Mesothelial cell of epicardium (in vitro differentiated cells): Measurements from ENCODE around the gene PLPPR3. TPM values are rescaled to one million over a fixed set of nuclear protein-coding genes. Genes with fewer than 3 reads are reported as not detected.

ENCODE experiments used
- DNase-seq, 2 experiments: peaks; one replicate each; pipeline ENCODE4 v3.0.0; 2021; ENCODE audit warnings: low spot score in 2 of 2; ENCODE audit not compliant: unreplicated experiment in 2 of 2
- H3K27ac Mint-ChIP-seq: 2 replicates; pipeline ENCODE4 v1.8.0; 2021; ENCODE audit warnings: mixed read lengths
- H3K27me3 Mint-ChIP-seq: 2 replicates; pipeline ENCODE4 v1.8.0; 2021; ENCODE audit warnings: low read depth, mixed read lengths
- H3K36me3 Mint-ChIP-seq: 2 replicates; pipeline ENCODE4 v1.8.0; 2021; ENCODE audit warnings: mixed read lengths
- H3K4me1 Mint-ChIP-seq: 2 replicates; pipeline ENCODE4 v1.8.0; 2021; ENCODE audit warnings: mixed read lengths
- H3K4me3 Mint-ChIP-seq: 2 replicates; pipeline ENCODE4 v1.8.0; 2021; ENCODE audit warnings: mild to moderate bottlenecking, moderate library complexity, mixed read lengths
- H3K9me3 Mint-ChIP-seq: 2 replicates; pipeline ENCODE4 v1.8.0; 2021; ENCODE audit warnings: mixed read lengths
- CTCF ChIP-seq: fragments of 200-600 bp; sonication (generic); IDR thresholded peaks from one replicate; pipeline ENCODE4 v1.5.0; 2021; ENCODE audit warnings: antibody characterized with exemption; ENCODE audit not compliant: unreplicated experiment
- total RNA-seq: library from RNA; stranded (reverse); gene quantifications from 3 replicates; pipeline ENCODE4 v1.2.1, GENCODE V29; 2021

The PLPPR3 gene
- total RNA-seq, 1 donor from 2014 or later, result 152 TPM

GRCh38 chr19:780935-781334 is 40.8 kb downstream of the PLPPR3 start:
- Mint-ChIP-seq H3K4me3 (no peak overlapping the region), H3K27me3 (no peaks in the 10 kb centered on the region), H3K36me3 (no peaks in the 10 kb centered on the region), H3K27ac (no peak overlapping the region), H3K4me1 (peaks cover 22% of the 10 kb centered on the region), H3K9me3 (no peaks in the 10 kb centered on the region)
- DNase-seq, result no peak
- no peak for TF ChIP-seq CTCF

- Mint-ChIP-seq H3K4me3 (no peak overlapping the region), H3K36me3 (no peaks in the 10 kb centered on the region), H3K4me1 (peaks cover 19% of the 10 kb centered on the region), H3K27ac (peak overlapping the region; percentile 71), H3K9me3 (no peaks in the 10 kb centered on the region), H3K27me3 (no peaks in the 10 kb centered on the region)
- no peak for TF ChIP-seq CTCF
- no peak for DNase-seq
These were observed 42.7 kb downstream of the PLPPR3 start for GRCh38 chr19:778910-779653.

GRCh38 chr19:776549-776948 is 45.2 kb downstream of the PLPPR3 start:
- Mint-ChIP-seq H3K9me3 (no peaks in the 10 kb centered on the region), H3K4me1 (peaks cover 4% of the 10 kb centered on the region), H3K27me3 (no peaks in the 10 kb centered on the region), H3K27ac (no peak overlapping the region), H3K36me3 (no peaks in the 10 kb centered on the region), H3K4me3 (no peak overlapping the region)
- no peak for DNase-seq
- no peak for TF ChIP-seq CTCF

GRCh38 chr19:772730-773436 is 48.9 kb downstream of the PLPPR3 start:
- TF ChIP-seq CTCF, result no peak
- no peak overlapping the region for H3K27ac Mint-ChIP-seq
- H3K27me3 Mint-ChIP-seq, result no peaks in the 10 kb centered on the region

GRCh38 chr19:772063-772462 is 49.7 kb downstream of the PLPPR3 start:
- Mint-ChIP-seq H3K4me1 (peaks cover 6% of the 10 kb centered on the region), H3K4me3 (no peak overlapping the region)

More at GRCh38 chr19:772730-773436, 48.9 kb downstream of the PLPPR3 start:
- Mint-ChIP-seq H3K4me1 (peaks cover 6% of the 10 kb centered on the region), H3K36me3 (no peaks in the 10 kb centered on the region), H3K4me3 (no peak overlapping the region), H3K9me3 (no peaks in the 10 kb centered on the region)
- no peak for DNase-seq

More at GRCh38 chr19:772063-772462, 49.7 kb downstream of the PLPPR3 start:
- H3K27me3 Mint-ChIP-seq, result no peaks in the 10 kb centered on the region
- no peak overlapping the region for H3K27ac Mint-ChIP-seq
- no peak for DNase-seq
- no peak for TF ChIP-seq CTCF
- no peaks in the 10 kb centered on the region for H3K36me3 Mint-ChIP-seq
- H3K9me3 Mint-ChIP-seq, result no peaks in the 10 kb centered on the region
